Measurements from ENCODE around the gene GEMIN8. TPM values are rescaled to one million over a fixed set of nuclear protein-coding genes. Genes with fewer than 3 reads are reported as not detected.

GEMIN8 gene
- polyA plus RNA-seq, 1 donor = 16.7 TPM

Other genes starting within 250 kb of the GEMIN8 start
- 17.8 TPM for gene GPM6B, start 212.8 kb downstream of the GEMIN8 start, polyA plus RNA-seq (ENCODE audit: insufficient read length)